NCI-H1930 (cell line): Measurements from ENCODE around the gene PIP5KL1.

ENCODE experiments used
- DNase-seq, 2 experiments: peaks; one replicate each; lab custom pipeline; 2025; lab: John Stamatoyannopoulos, UW

The PIP5KL1 gene

GRCh38 chr9:127873223-127873691 is 57.3 kb downstream of the PIP5KL1 start:
- DNase-seq, result no peak

- DNase-seq, result no peak
Measured at GRCh38 chr9:127872369-127873222, 58.0 kb downstream of the PIP5KL1 start.

GRCh38 chr9:127871531-127871930 is 59.0 kb downstream of the PIP5KL1 start:
- no peak for DNase-seq

GRCh38 chr9:127870887-127871286 is 59.7 kb downstream of the PIP5KL1 start:
- no peak for DNase-seq
